HepG2 (cell line): Measurements from ENCODE around the gene CNTN5. TPM values are rescaled to one million over a fixed set of nuclear protein-coding genes. Genes with fewer than 3 reads are reported as not detected.

Experiments used
- ATAC-seq: fragments of 200-7000 bp; cut with Tn5 transposase; 3 replicates; pipeline ENCODE4 v1.9.1; 2020; ENCODE audit warnings: mild to moderate bottlenecking, moderate library complexity
- BruUV-seq: library from RNA; stranded (reverse); fragments of 400-500 nt; replicated peaks from 2 replicates; lab custom pipeline; 2021; lab: Mats Ljungman, UMichigan
- CTCF ChIA-PET: fragments of 300-600 bp; formaldehyde crosslinking; extraction: SDS; loops from one replicate; lab custom pipeline; 2021; ENCODE audit warnings: low total read pairs, inconsistent platforms, low intra/inter-chr PET ratio; lab: Yijun Ruan, JAX
- POLR2A ChIA-PET: fragments of 350-600 bp; sonication (Branson Sonifier 250); formaldehyde crosslinking; loops from one replicate; lab custom pipeline; 2020; ENCODE audit warnings: antibody characterized with exemption, inconsistent platforms; lab: Yijun Ruan, JAX
- DNase-seq: peaks from one replicate; pipeline ENCODE4 v3.0.0-alpha.2; 2015; ENCODE audit warnings: low spot score
- FAIRE-seq: peaks from 3 replicates; lab custom pipeline; 2011; peaks lifted over from hg19 to GRCh38; lab: Jason Lieb, UNC
- H2AFZ ChIP-seq: one replicate; pipeline ENCODE4 v1.6.1; 2011; ENCODE audit warnings: low read length, inconsistent platforms
- H3K27ac ChIP-seq: fragments of 300-600 bp; 3 replicates; pipeline ENCODE4 v1.8.0; 2011; ENCODE audit warnings: mixed run types, mild to moderate bottlenecking, mixed read lengths, low read length, inconsistent platforms; ENCODE audit not compliant: insufficient read depth; ENCODE audit errors: extremely low read length
- H3K27me3 ChIP-seq, 2 experiments: fragments of 200-600 bp in 1 of 2; 2 replicates in 1 of 2; 3 replicates in 1 of 2; pipeline versions ENCODE4 v1.6.0 to v1.8.0; 2011; ENCODE audit warnings: low read length in 2 of 2, mild to moderate bottlenecking in 2 of 2, moderate library complexity in 2 of 2, inconsistent platforms in 1 of 2; ENCODE audit not compliant: insufficient read depth in 2 of 2, control insufficient read depth in 1 of 2
- H3K36me3 ChIP-seq, 2 experiments: fragments of 200-600 bp in 1 of 2; replicated peaks in 1 of 2; 2 replicates in 1 of 2; 3 replicates in 1 of 2; pipeline versions ENCODE4 v1.5.1 to v1.8.0; 2011; ENCODE audit warnings: low read length in 2 of 2, inconsistent platforms in 1 of 2; ENCODE audit not compliant: insufficient read depth in 2 of 2, control insufficient read depth in 1 of 2
- H3K4me1 ChIP-seq: 2 replicates; pipeline ENCODE4 v1.5.1; 2012; ENCODE audit warnings: low read length, inconsistent platforms; ENCODE audit not compliant: insufficient read depth
- H3K4me2 ChIP-seq: 2 replicates; pipeline ENCODE4 v1.6.0; 2011; ENCODE audit warnings: low read depth, low read length, inconsistent platforms
- H3K4me3 ChIP-seq, 3 experiments: fragments of 200-600 bp in 1 of 3; sonication (generic), shearing (Covaris generic) in 1 of 3; replicated peaks in 1 of 3; 2 replicates each; pipeline ENCODE4 v1.5.1; 2011 to 2016; ENCODE audit warnings: low read length in 3 of 3, inconsistent platforms in 2 of 3, low read depth in 2 of 3, mild to moderate bottlenecking in 2 of 3, control low read depth in 1 of 3, mixed read lengths in 1 of 3; ENCODE audit not compliant: insufficient read depth in 1 of 3
- H3K79me2 ChIP-seq: one replicate; pipeline ENCODE4 v1.6.1; 2011; ENCODE audit warnings: low read length, inconsistent platforms; ENCODE audit not compliant: insufficient read depth
- H3K9ac ChIP-seq: 2 replicates; pipeline ENCODE4 v1.6.0; 2011; ENCODE audit warnings: mild to moderate bottlenecking, low read depth, low read length, inconsistent platforms; ENCODE audit not compliant: insufficient read depth
- H3K9me3 ChIP-seq: 2 replicates; pipeline ENCODE4 v1.5.1; 2012; ENCODE audit warnings: mild to moderate bottlenecking, low read length
- H4K20me1 ChIP-seq: 2 replicates; pipeline ENCODE4 v1.6.0; 2011; ENCODE audit warnings: inconsistent platforms, mild to moderate bottlenecking, low read length, moderate library complexity; ENCODE audit not compliant: insufficient read depth
- ARNT ChIP-seq: fragments of 450-650 bp; IDR thresholded peaks from 2 replicates; pipeline ENCODE4 v1.6.1; 2017
- ETV5 ChIP-seq: IDR thresholded peaks from 2 replicates; pipeline ENCODE4 v1.6.1; 2018; ENCODE audit warnings: missing biosample characterization, missing genetic modification reagents, inconsistent platforms, borderline replicate concordance
- IKZF1 ChIP-seq: fragments of 450-650 bp; IDR thresholded peaks from 2 replicates; pipeline ENCODE4 v1.7.1; 2016
- MATR3 ChIP-seq: sonication (generic); formaldehyde crosslinking; IDR thresholded peaks from 2 replicates; pipeline ENCODE4 v1.4.0; 2020; ENCODE audit warnings: missing genetic modification reagents
- MXD4 ChIP-seq: IDR thresholded peaks from 2 replicates; pipeline ENCODE4 v1.6.1; 2016; ENCODE audit warnings: mild to moderate bottlenecking, missing biosample characterization, missing genetic modification reagents
- ZNF12 ChIP-seq: sonication (generic); formaldehyde crosslinking; IDR thresholded peaks from 2 replicates; pipeline ENCODE4 v1.5.0; 2020; ENCODE audit warnings: missing genetic modification reagents
- ZNF546 ChIP-seq: sonication (generic); formaldehyde crosslinking; conservative IDR thresholded peaks from 2 replicates; pipeline ENCODE4 v1.8.1; 2023; ENCODE audit warnings: mild to moderate bottlenecking, missing genetic modification reagents
- ZNF75D ChIP-seq: sonication (generic); formaldehyde crosslinking; IDR thresholded peaks from 2 replicates; pipeline ENCODE4 v1.8.1; 2023; ENCODE audit warnings: missing genetic modification reagents, mild to moderate bottlenecking, borderline replicate concordance
- ZSCAN22 ChIP-seq: sonication (generic); formaldehyde crosslinking; IDR thresholded peaks from 2 replicates; pipeline ENCODE4 v1.4.0; 2020; ENCODE audit warnings: mild to moderate bottlenecking, missing genetic modification reagents
- ZSCAN31 ChIP-seq: sonication (generic); formaldehyde crosslinking; IDR thresholded peaks from 2 replicates; pipeline ENCODE4 v1.5.0; 2020; ENCODE audit warnings: low read depth, mild to moderate bottlenecking, missing genetic modification reagents
- WGBS: methylation state at CpG from one replicate; pipeline ENCODE4 v1.1.6; 2017; ENCODE audit warnings: low lambda C conversion rate; 5-methylcytosine and 5-hydroxymethylcytosine counted together
- in situ Hi-C: cut with HindIII; loops from 2 replicates; pipeline ENCODE4 v1.10.0; 2017; ENCODE audit warnings: low pct_unique_long_range_greater_than_20kb; ENCODE audit not compliant: extremely low pct_ligation_motif_present
- intact Hi-C: fragments of 100-400 bp; cut with micrococcal nuclease; formaldehyde crosslinking; loops from one replicate; pipeline ENCODE4 v1.10.0; 2022; ENCODE audit not compliant: unreplicated experiment
- polyA plus RNA-seq, 8 experiments: library from polyadenylated mRNA; depleted of rRNA in 3 of 8; stranded (reverse) in 7 of 8; unstranded in 1 of 8; fragments of >200 nt; fragmentation: Illumina TruSeq in 4 of 8; extraction: Trizol in 4 of 8; gene quantifications; 2 replicates each; pipeline versions ENCODE4 v1.2.1 to v1.2.3, GENCODE V29; 2011 to 2016; ENCODE audit warnings: low read depth in 4 of 8, missing spikeins in 1 of 8, mixed read lengths in 1 of 8; ENCODE audit not compliant: insufficient read depth in 1 of 8
- total RNA-seq, 5 experiments: library from RNA; depleted of rRNA; stranded (reverse); fragments of >200 nt; fragmentation: Illumina TruSeq; extraction: Trizol; gene quantifications; 2 replicates each; pipeline ENCODE4 v1.2.3, GENCODE V29; 2016; ENCODE audit warnings: low read depth in 1 of 5
- TF ChIP-seq, protein P1 (sequence below), 2 experiments: sonication (generic) in 1 of 2; formaldehyde crosslinking in 1 of 2; IDR thresholded peaks; 2 replicates each; pipeline versions ENCODE4 v1.4.0 to v1.6.1; 2018 to 2020; ENCODE audit warnings: missing genetic modification reagents in 2 of 2, borderline replicate concordance in 1 of 2, low read depth in 1 of 2, mild to moderate bottlenecking in 1 of 2, missing biosample characterization in 1 of 2

Gene CNTN5
- total and polyA plus RNA-seq, 2 of the 13 experiments (the other 11 are each of a cell fraction or from before 2014, with no cell fraction given), result not detected

DNA sequence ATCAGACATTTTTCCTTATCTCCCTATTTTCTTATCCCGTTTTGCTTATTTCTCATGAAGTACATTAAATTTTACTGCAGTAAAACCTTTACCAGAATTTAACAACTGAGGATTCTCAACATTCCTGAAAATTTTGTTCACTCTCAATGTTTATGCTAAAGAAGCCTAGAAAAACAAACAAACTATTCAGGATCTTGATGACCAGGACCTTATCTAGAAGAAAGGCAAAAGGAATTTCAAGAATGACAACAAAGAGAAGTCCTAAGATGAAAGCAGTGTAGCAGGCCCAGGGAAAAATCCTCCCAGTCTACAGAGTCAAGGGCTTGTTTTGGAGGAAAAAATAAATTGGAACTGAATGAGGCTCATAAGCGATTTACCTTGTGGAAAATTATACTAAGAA lies 1383.1 kb downstream of the CNTN5 start:
- WGBS, result 0% methylated on average over 2 of the region's 2 CpGs
- H3K79me2 ChIP-seq, result no peaks in the 10 kb centered on the region
- no peaks in the 10 kb centered on the region for H4K20me1 ChIP-seq
- POLR2A ChIA-PET, result no interaction called here
- no peak overlapping the region for H3K27ac ChIP-seq
- no peaks in the 10 kb centered on the region for H3K27me3 ChIP-seq
- H3K4me3 ChIP-seq, result no peak overlapping the region
- FAIRE-seq, result no peak
- DNase-seq, result no peak
- in situ Hi-C loops, result no loop called here
- H3K4me1 ChIP-seq, result no peaks in the 10 kb centered on the region
- CTCF ChIA-PET, result no interaction called here
- TF ChIP-seq ARNT (no peak), MATR3 (CRISPR knock-in tag) (no peak), ZNF12 (CRISPR knock-in tag) (no peak), MXD4 (CRISPR knock-in tag) (no peak), ZSCAN22 (CRISPR knock-in tag) (no peak), IKZF1 (no peak), ETV5 (no peak), ZNF546 (CRISPR knock-in tag) (no peak), ZNF75D (no peak), ZSCAN31 (CRISPR knock-in tag) (no peak)
- TF ChIP-seq, protein P1, sequence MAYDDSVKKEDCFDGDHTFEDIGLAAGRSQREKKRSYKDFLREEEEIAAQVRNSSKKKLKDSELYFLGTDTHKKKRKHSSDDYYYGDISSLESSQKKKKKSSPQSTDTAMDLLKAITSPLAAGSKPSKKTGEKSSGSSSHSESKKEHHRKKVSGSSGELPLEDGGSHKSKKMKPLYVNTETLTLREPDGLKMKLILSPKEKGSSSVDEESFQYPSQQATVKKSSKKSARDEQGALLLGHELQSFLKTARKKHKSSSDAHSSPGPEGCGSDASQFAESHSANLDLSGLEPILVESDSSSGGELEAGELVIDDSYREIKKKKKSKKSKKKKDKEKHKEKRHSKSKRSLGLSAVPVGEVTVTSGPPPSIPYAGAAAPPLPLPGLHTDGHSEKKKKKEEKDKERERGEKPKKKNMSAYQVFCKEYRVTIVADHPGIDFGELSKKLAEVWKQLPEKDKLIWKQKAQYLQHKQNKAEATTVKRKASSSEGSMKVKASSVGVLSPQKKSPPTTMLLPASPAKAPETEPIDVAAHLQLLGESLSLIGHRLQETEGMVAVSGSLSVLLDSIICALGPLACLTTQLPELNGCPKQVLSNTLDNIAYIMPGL (CRISPR knock-in tag; IDR thresholded peaks at IDR 0.05; ENCODE audit: borderline replicate concordance in 1 of 2, low read depth in 1 of 2), result no peak
- ATAC-seq, result no peak
- no TSS peak for BruUV-seq
- intact Hi-C loops, result no loop called here
- H3K36me3 ChIP-seq, result no peaks in the 10 kb centered on the region
- H3K4me2 ChIP-seq, result no peak overlapping the region
- H3K9ac ChIP-seq, result no peak overlapping the region
- H3K9me3 ChIP-seq, result peaks cover 9% of the 10 kb centered on the region; the same call in 1 of the 2 replicates
- no peak overlapping the region for H2AFZ ChIP-seq
